ENCODE measurements around the gene ZNF133.

The ZNF133 gene

GRCh38 chr20:18288749-18289267 lies 481 bp downstream of the ZNF133 start:
- no peak for TF ChIP-seq NFIC (IDR thresholded peaks at IDR 0.05)
- no peak for TF ChIP-seq YY1 (IDR thresholded peaks at IDR 0.05; ENCODE audit: low read depth)
- no peak for TF ChIP-seq CEBPB (IDR thresholded peaks at IDR 0.05)
- no peak for TF ChIP-seq FOXM1 (IDR thresholded peaks at IDR 0.05; ENCODE audit: borderline replicate concordance, low read depth)
- no peak for TF ChIP-seq EGR1 (IDR thresholded peaks at IDR 0.05)
- no peak for TF ChIP-seq USF1 (IDR thresholded peaks at IDR 0.05)
- TF ChIP-seq RAD21 (IDR thresholded peaks at IDR 0.05; ENCODE audit: low read depth) = no peak
- TF ChIP-seq MAX (IDR thresholded peaks at IDR 0.05) = no peak
- no peak for TF ChIP-seq EP300 (IDR thresholded peaks at IDR 0.05; ENCODE audit: borderline replicate concordance)
- TF ChIP-seq CREB1 (IDR thresholded peaks at IDR 0.05; ENCODE audit: low read depth) = no peak
- no peak for TF ChIP-seq TCF12 (IDR thresholded peaks at IDR 0.05; ENCODE audit: low read depth)

GRCh38 chr20:18289306-18289705 lies 979 bp downstream of the ZNF133 start:
- TF ChIP-seq EGR1 (IDR thresholded peaks at IDR 0.05) (no peak), REST (IDR thresholded peaks at IDR 0.05; ENCODE audit: low read depth) (no peak), USF1 (IDR thresholded peaks at IDR 0.05) (no peak), TEAD4 (IDR thresholded peaks at IDR 0.05) (no peak), FOXM1 (IDR thresholded peaks at IDR 0.05; ENCODE audit: borderline replicate concordance, low read depth) (no peak), ZBTB7A (IDR thresholded peaks at IDR 0.05; ENCODE audit: low read depth) (no peak), MAX (IDR thresholded peaks at IDR 0.05) (no peak), NFIC (IDR thresholded peaks at IDR 0.05) (no peak), TAF1 (IDR thresholded peaks at IDR 0.05; ENCODE audit: low read depth) (no peak), CREB1 (IDR thresholded peaks at IDR 0.05; ENCODE audit: low read depth) (no peak), CEBPB (IDR thresholded peaks at IDR 0.05) (no peak), TCF12 (IDR thresholded peaks at IDR 0.05; ENCODE audit: low read depth) (no peak), EP300 (IDR thresholded peaks at IDR 0.05; ENCODE audit: borderline replicate concordance) (no peak), RAD21 (IDR thresholded peaks at IDR 0.05; ENCODE audit: low read depth) (no peak), YY1 (IDR thresholded peaks at IDR 0.05; ENCODE audit: low read depth) (no peak)

- TF ChIP-seq NFIC (IDR thresholded peaks at IDR 0.05) = no peak
- no peak for TF ChIP-seq EGR1 (IDR thresholded peaks at IDR 0.05)
- no peak for TF ChIP-seq YY1 (IDR thresholded peaks at IDR 0.05; ENCODE audit: low read depth)
- TF ChIP-seq FOXM1 (IDR thresholded peaks at IDR 0.05; ENCODE audit: borderline replicate concordance, low read depth) = no peak
- TF ChIP-seq TAF1 (IDR thresholded peaks at IDR 0.05; ENCODE audit: low read depth) = no peak
- no peak for TF ChIP-seq ZBTB7A (IDR thresholded peaks at IDR 0.05; ENCODE audit: low read depth)
- TF ChIP-seq CEBPB (IDR thresholded peaks at IDR 0.05) = no peak
- TF ChIP-seq TCF12 (IDR thresholded peaks at IDR 0.05; ENCODE audit: low read depth) = no peak
- no peak for TF ChIP-seq MAX (IDR thresholded peaks at IDR 0.05)
- TF ChIP-seq EP300 (IDR thresholded peaks at IDR 0.05; ENCODE audit: borderline replicate concordance) = no peak
These were observed 11.0 kb downstream of the ZNF133 start for GRCh38 chr20:18299364-18299763.

- TF ChIP-seq TEAD4 (IDR thresholded peaks at IDR 0.05) (no peak), RAD21 (IDR thresholded peaks at IDR 0.05; ENCODE audit: low read depth) (0 out of 2 replicates have a peak, but pooled peaks have one; percentile 4)
These were observed 16.3 kb downstream of the ZNF133 start for GRCh38 chr20:18304618-18305017.

- TF ChIP-seq CEBPB (IDR thresholded peaks at IDR 0.05) (no peak), YY1 (IDR thresholded peaks at IDR 0.05; ENCODE audit: low read depth) (no peak), MAX (IDR thresholded peaks at IDR 0.05) (no peak), TEAD4 (IDR thresholded peaks at IDR 0.05) (no peak), REST (IDR thresholded peaks at IDR 0.05; ENCODE audit: low read depth) (no peak), RAD21 (IDR thresholded peaks at IDR 0.05; ENCODE audit: low read depth) (no peak), ZBTB7A (IDR thresholded peaks at IDR 0.05; ENCODE audit: low read depth) (no peak), TCF12 (IDR thresholded peaks at IDR 0.05; ENCODE audit: low read depth) (no peak), EP300 (IDR thresholded peaks at IDR 0.05; ENCODE audit: borderline replicate concordance) (no peak), FOXM1 (IDR thresholded peaks at IDR 0.05; ENCODE audit: borderline replicate concordance, low read depth) (no peak), NFIC (IDR thresholded peaks at IDR 0.05) (no peak), TAF1 (IDR thresholded peaks at IDR 0.05; ENCODE audit: low read depth) (no peak), EGR1 (IDR thresholded peaks at IDR 0.05) (no peak), USF1 (IDR thresholded peaks at IDR 0.05) (no peak), CREB1 (IDR thresholded peaks at IDR 0.05; ENCODE audit: low read depth) (no peak)
These were observed 19.0 kb downstream of the ZNF133 start for GRCh38 chr20:18307301-18307700.
